Measurements from ENCODE around the gene BARHL1. TPM values are rescaled to one million over a fixed set of nuclear protein-coding genes. Genes with fewer than 3 reads are reported as not detected.

Gene BARHL1
- total RNA-seq, 1 donor from 2014 or later: not detected

- peaks cover 22% of the 10 kb centered on the region for H3K4me1 Mint-ChIP-seq (ENCODE audit: low read depth, unreplicated experiment)
- peaks cover 43% of the 10 kb centered on the region for H3K27me3 Mint-ChIP-seq (ENCODE audit: unreplicated experiment)
- DNase-seq: peak; percentile 18
- H3K9me3 Mint-ChIP-seq (ENCODE audit: unreplicated experiment): peaks cover 16% of the 10 kb centered on the region
- H3K27ac Mint-ChIP-seq (ENCODE audit: unreplicated experiment): no peak overlapping the region
- H3K4me3 Mint-ChIP-seq (ENCODE audit: unreplicated experiment): no peak overlapping the region
- TF ChIP-seq CTCF (IDR thresholded peaks at IDR 0.05; ENCODE audit: partially characterized antibody, unreplicated experiment): no peak
- H3K36me3 Mint-ChIP-seq (ENCODE audit: unreplicated experiment): no peaks in the 10 kb centered on the region
Observed at GRCh38 chr9:132584601-132585560, 2.5 kb downstream of the BARHL1 start.

- peaks cover 18% of the 10 kb centered on the region for H3K9me3 Mint-ChIP-seq (ENCODE audit: unreplicated experiment)
- peak overlapping the region; percentile 51 for H3K4me3 Mint-ChIP-seq (ENCODE audit: unreplicated experiment)
- H3K36me3 Mint-ChIP-seq (ENCODE audit: unreplicated experiment): no peaks in the 10 kb centered on the region
- TF ChIP-seq CTCF (IDR thresholded peaks at IDR 0.05; ENCODE audit: partially characterized antibody, unreplicated experiment): no peak
- H3K27me3 Mint-ChIP-seq (ENCODE audit: unreplicated experiment): peaks cover 44% of the 10 kb centered on the region
- peak; percentile 41 for DNase-seq
- peaks cover 22% of the 10 kb centered on the region for H3K4me1 Mint-ChIP-seq (ENCODE audit: low read depth, unreplicated experiment)
- no peak overlapping the region for H3K27ac Mint-ChIP-seq (ENCODE audit: unreplicated experiment)
Observed at GRCh38 chr9:132585954-132586829, 3.8 kb downstream of the BARHL1 start.

GRCh38 chr9:132586830-132587591, 4.6 kb downstream of the BARHL1 start:
- Mint-ChIP-seq H3K27ac (ENCODE audit: unreplicated experiment) (no peak overlapping the region), H3K4me1 (ENCODE audit: low read depth, unreplicated experiment) (peaks cover 19% of the 10 kb centered on the region), H3K9me3 (ENCODE audit: unreplicated experiment) (peaks cover 15% of the 10 kb centered on the region), H3K36me3 (ENCODE audit: unreplicated experiment) (no peaks in the 10 kb centered on the region), H3K27me3 (ENCODE audit: unreplicated experiment) (peaks cover 41% of the 10 kb centered on the region), H3K4me3 (ENCODE audit: unreplicated experiment) (peak overlapping the region; percentile 51)
- TF ChIP-seq CTCF (IDR thresholded peaks at IDR 0.05; ENCODE audit: partially characterized antibody, unreplicated experiment): no peak
- peak; percentile 48 for DNase-seq

GRCh38 chr9:132587592-132587955, 5.2 kb downstream of the BARHL1 start:
- Mint-ChIP-seq H3K27me3 (ENCODE audit: unreplicated experiment) (peaks cover 41% of the 10 kb centered on the region), H3K27ac (ENCODE audit: unreplicated experiment) (no peak overlapping the region), H3K4me3 (ENCODE audit: unreplicated experiment) (no peak overlapping the region), H3K9me3 (ENCODE audit: unreplicated experiment) (peaks cover 15% of the 10 kb centered on the region), H3K36me3 (ENCODE audit: unreplicated experiment) (no peaks in the 10 kb centered on the region), H3K4me1 (ENCODE audit: low read depth, unreplicated experiment) (peaks cover 19% of the 10 kb centered on the region)
- peak; percentile 13 for DNase-seq
- TF ChIP-seq CTCF (IDR thresholded peaks at IDR 0.05; ENCODE audit: partially characterized antibody, unreplicated experiment): no peak

Measured in glutamatergic neuron (in vitro differentiated cells).